Measurements from ENCODE around the gene BMP2. TPM values are rescaled to one million over a fixed set of nuclear protein-coding genes. Genes with fewer than 3 reads are reported as not detected.

BMP2 gene
- total and polyA plus RNA-seq, 2 of the 4 experiments (the other 2 are of a cell fraction) = 0.18 to 0.21 TPM

DNA sequence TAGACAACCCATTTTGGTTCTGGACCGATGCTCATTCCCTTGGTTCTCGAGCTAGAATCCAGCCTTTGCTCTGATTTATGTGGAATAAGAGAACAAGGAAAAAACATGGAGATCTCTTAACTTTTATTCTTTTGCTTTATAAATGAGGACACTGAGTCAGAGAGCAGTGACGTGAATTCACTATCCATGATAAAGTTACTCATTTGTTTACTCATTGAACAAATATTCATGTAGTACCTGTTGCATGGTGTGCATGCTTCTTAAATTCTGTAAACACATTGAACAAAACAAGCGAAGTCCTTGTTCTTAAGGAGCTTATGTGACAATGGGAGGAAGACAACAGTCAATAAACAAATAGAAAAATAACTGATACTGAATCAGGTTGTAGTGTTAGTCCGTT lies 56.9 kb downstream of the BMP2 start:
- Histone ChIP-seq H3K23ac (ENCODE audit: low read depth, low read length) (no peak overlapping the region), H2AK5ac (ENCODE audit: low read depth, low read length) (no peak overlapping the region), H3K18ac (ENCODE audit: low read depth, low read length) (no peak overlapping the region), H3K4me1 (ENCODE audit: control insufficient read depth, insufficient read depth, low read length) (no peaks in the 10 kb centered on the region), H3K56ac (ENCODE audit: extremely low read depth, insufficient read depth, low read length) (no peak overlapping the region), H3K4me3 (ENCODE audit: insufficient read depth, low read depth, low read length) (no peak overlapping the region), H4K20me1 (ENCODE audit: insufficient read depth, low read length) (no peaks in the 10 kb centered on the region), H3K9ac (ENCODE audit: low read depth, low read length) (no peak overlapping the region), H4K5ac (ENCODE audit: low read depth, low read length) (no peak overlapping the region), H3K4ac (ENCODE audit: low read depth, low read length) (no peak overlapping the region), H2BK5ac (ENCODE audit: low read depth, low read length, poor library complexity, severe bottlenecking) (no peak overlapping the region), H3K9me3 (ENCODE audit: control insufficient read depth, insufficient read depth, low read length) (no peaks in the 10 kb centered on the region), H3K27me3 (ENCODE audit: control insufficient read depth, insufficient read depth, low read length) (no peaks in the 10 kb centered on the region), H3K4me2 (ENCODE audit: low read depth, low read length) (no peak overlapping the region), H3K9me1 (ENCODE audit: insufficient read depth, low read length) (no peaks in the 10 kb centered on the region), H2AFZ (replicated peaks; ENCODE audit: low read length, poor library complexity) (no peak overlapping the region), H2BK20ac (ENCODE audit: low read depth, low read length) (no peak overlapping the region), H2BK15ac (ENCODE audit: low read depth, low read length) (no peak overlapping the region), H3K79me1 (ENCODE audit: low read depth in 1 of 2, low read length in 2 of 2) (no peaks in the 10 kb centered on the region), H3K36me3 (ENCODE audit: control insufficient read depth, insufficient read depth, low read length) (no peaks in the 10 kb centered on the region), H3K14ac (replicated peaks; ENCODE audit: low read depth, low read length) (no peak overlapping the region), H4K91ac (ENCODE audit: insufficient read depth, low read depth, low read length) (no peak overlapping the region), H2AK9ac (replicated peaks; ENCODE audit: low read depth, low read length, poor library complexity) (no peak overlapping the region), H4K8ac (ENCODE audit: low read depth in 2 of 2, low read length in 2 of 2) (no peak overlapping the region), H3K27ac (ENCODE audit: insufficient read depth, low read length) (no peak overlapping the region), H2BK120ac (ENCODE audit: low read depth, low read length) (no peak overlapping the region)
- no CpG with 5 or more reads among the region's 5 CpGs for WGBS, 2 experiments (ENCODE audit: extremely low coverage in 2 of 2, insufficient read length in 1 of 2)
- no peak for ATAC-seq (ENCODE audit: low read depth)
- in situ Hi-C loops (cut with MboI; ENCODE audit: low sequenced_read_pairs) (no loop called here), dilution Hi-C loops (cut with HindIII; ENCODE audit: low sequenced_read_pairs, unreplicated experiment) (no loop called here), intact Hi-C loops (cut with micrococcal nuclease) (loop anchor here (10.0 kb wide), 1 partner anchor 650 kb away; no protein-coding TSS in a partner anchor)
- no TSS peak for BruUV-seq (replicated peaks)
- TF ChIP-seq POLR2A (IDR thresholded peaks at IDR 0.05; ENCODE audit: low read depth, low read length) = no peak
- TF ChIP-seq RCOR1 (IDR thresholded peaks at IDR 0.05; ENCODE audit: insufficient replicate concordance, low read length) = no peak
- TF ChIP-seq BHLHE40 (IDR thresholded peaks at IDR 0.05; ENCODE audit: low read depth, low read length) = no peak
- no peak for TF ChIP-seq RAD21 (IDR thresholded peaks at IDR 0.05; ENCODE audit: low read length)
- no peak for TF ChIP-seq MAZ (IDR thresholded peaks at IDR 0.05; ENCODE audit: borderline replicate concordance, low read depth, low read length)
- TF ChIP-seq RFX5 (IDR thresholded peaks at IDR 0.05; ENCODE audit: low read depth, low read length) = no peak
- no peak for TF ChIP-seq FOS (IDR thresholded peaks at IDR 0.05; ENCODE audit: low read depth, low read length)
- no peak for TF ChIP-seq CHD1 (IDR thresholded peaks at IDR 0.05; ENCODE audit: low read depth, low read length)
- TF ChIP-seq, protein P1, sequence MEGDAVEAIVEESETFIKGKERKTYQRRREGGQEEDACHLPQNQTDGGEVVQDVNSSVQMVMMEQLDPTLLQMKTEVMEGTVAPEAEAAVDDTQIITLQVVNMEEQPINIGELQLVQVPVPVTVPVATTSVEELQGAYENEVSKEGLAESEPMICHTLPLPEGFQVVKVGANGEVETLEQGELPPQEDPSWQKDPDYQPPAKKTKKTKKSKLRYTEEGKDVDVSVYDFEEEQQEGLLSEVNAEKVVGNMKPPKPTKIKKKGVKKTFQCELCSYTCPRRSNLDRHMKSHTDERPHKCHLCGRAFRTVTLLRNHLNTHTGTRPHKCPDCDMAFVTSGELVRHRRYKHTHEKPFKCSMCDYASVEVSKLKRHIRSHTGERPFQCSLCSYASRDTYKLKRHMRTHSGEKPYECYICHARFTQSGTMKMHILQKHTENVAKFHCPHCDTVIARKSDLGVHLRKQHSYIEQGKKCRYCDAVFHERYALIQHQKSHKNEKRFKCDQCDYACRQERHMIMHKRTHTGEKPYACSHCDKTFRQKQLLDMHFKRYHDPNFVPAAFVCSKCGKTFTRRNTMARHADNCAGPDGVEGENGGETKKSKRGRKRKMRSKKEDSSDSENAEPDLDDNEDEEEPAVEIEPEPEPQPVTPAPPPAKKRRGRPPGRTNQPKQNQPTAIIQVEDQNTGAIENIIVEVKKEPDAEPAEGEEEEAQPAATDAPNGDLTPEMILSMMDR (conservative IDR thresholded peaks at IDR 0.05; ENCODE audit: low read depth, low read length) = no peak
- ChIA-PET POLR2A (ENCODE audit: unreplicated experiment) (no interaction called here), CTCF (no interaction called here)
- DNase-seq = no peak

Measured in IMR-90 (cell line).